GM19043 (cell line): Measurements from ENCODE around the gene SAV1.
A peak's percentile ranks its signal among the peaks of the same experiment; 100 is the strongest.
"Not testable (repeated sequence)": the region's sequence is repeated elsewhere in the genome, so short reads cannot be mapped to it uniquely, and the experiment has no call there.

Source experiments
- ATAC-seq: cut with Tn5 transposase; IDR thresholded peaks from one replicate; pipeline ENCODE4 v1.9.1; 2021; ENCODE audit warnings: low read depth; ENCODE audit not compliant: unreplicated experiment

SAV1 gene

DNA sequence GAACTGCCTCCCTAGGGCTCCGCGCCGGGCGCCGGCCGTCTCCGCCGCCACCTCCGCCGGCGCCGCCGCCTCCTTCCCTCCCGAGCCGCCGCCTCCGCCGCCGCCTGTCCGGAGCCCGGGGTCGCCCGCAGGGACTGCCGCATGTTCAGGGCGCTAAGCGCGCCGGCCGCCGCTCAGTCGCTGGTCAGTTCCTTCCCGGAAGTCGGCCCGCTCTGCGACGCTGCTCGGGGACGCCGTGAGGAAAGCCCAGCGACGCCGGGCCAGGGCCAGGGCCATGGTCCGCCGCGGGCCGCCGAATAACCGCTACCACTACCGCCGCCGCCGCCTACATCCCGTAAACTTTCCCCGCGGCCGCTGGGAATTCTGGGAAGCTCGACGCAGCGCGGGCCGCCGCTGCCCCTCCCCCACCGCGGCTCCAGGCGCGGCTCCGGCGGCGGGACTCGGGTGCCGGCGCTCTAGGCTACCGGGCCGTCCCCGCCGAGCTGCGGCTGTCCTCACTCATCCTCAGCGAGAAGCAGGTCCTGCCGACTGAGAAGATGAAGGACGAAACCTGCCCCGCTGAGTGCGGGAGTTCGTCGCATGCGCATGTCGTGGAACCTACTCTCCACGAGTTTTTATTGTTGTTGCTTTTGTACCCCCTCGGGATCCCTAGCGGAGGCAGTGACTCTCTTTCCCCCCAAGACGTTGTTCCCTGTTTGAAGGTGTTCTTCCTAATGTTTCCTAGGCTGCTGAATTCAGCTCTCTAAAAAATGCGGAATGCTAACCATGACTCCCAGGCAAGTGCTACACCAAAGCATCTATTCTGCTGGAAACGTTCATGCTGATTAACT, at the start of gene SAV1:
SAV1 (minus strand) TSS at position 311 of the 830 bp plus-strand sequence. CDS start 339 bp downstream, outside the sequence.
- peak; percentile 54 for ATAC-seq

DNA sequence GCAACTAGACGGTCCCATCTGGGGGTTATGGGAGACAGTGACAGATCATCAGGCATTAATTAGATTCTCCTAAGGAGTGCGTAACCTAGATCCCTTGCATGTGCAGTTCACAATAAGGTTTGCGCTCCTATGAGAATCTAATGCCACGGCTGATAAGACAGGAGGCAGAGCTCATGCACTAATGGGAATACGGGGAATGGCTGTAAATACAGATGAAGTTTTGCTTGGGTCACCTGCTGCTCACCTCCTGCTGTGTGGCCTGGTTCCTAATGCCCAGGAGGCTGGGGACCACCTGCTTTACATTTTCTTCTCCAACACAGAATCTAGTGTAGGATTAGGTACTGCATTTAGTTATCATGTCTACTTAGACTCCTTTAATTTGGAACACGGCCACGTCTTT, 49.7 kb upstream of the SAV1 start:
- ATAC-seq: no peak

DNA sequence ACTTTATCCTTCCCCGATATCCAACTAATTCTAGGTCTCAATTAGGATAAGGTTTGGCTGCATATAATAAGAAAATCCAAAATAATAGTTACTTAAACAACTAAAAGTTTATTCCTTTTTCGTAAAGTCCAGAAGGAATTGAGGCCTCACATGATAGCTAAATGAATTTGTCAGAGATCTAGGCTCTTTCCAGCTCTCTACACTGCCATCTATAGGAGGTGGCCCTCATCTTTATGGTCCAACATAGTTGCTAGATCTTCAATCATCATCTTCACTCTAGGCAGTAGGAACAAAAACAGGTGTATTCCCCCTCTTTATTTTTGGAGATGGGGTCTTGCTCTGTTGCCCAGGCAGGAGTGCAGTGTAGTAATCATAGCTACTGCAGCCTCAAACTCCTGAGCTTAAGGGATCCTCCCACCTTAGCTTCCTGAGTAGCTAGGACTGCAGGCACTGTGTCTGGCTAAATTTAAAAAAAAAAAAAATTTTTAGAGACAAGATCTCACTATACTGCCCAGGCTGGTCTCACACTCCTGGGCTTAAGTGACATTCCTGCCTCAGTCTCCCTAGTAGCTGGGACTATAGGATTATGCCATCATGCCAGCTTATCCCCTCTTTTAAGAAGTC, 46.5 kb upstream of the SAV1 start:
- ATAC-seq: no peak

DNA sequence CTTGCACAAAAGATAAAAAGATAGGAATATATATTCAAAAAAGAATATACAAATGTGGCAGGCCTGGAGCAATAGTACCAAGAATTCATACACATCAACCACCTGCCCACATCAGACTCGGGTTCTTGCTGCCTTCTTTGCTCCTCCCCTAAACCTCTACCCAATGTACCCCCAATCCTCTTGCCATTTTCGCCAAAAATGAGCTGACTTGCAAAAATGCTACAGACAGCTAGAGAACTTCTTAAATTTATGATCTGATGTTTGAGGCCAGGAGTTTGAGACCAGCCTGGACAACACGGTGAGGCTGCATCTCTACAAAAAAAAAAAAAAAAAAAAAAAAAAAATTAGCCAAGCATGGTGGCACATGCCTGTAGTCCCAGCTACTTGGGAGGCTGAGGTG, 42.9 kb upstream of the SAV1 start:
- ATAC-seq: no peak

DNA sequence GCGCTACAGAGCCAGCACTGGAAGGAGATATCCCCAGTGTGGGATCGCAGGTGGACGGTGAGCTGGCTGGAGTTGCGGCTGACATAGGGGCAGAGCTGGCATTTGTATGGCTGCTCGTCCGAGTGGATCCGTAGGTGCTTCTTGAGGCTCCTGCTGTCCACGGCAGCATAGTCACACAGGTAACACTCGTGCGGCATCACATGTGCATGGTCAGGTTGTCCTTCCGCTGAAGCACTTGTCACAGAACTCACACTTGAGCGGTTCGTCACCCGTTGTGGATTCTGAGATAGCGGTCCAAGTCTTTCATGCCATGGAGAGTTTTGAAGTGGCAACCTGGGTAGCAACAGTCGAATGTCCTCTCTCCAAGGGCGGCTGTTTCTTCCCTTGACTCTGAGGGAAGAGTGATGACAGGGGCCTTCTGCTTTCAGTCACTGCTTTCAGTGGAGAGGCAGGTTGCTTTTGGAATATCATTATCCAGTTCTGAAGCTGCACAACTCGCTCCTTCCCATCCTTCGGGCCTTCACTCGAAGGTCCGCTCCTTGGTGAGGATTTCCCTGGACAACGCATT, 37.0 kb upstream of the SAV1 start:
- no peak for ATAC-seq

DNA sequence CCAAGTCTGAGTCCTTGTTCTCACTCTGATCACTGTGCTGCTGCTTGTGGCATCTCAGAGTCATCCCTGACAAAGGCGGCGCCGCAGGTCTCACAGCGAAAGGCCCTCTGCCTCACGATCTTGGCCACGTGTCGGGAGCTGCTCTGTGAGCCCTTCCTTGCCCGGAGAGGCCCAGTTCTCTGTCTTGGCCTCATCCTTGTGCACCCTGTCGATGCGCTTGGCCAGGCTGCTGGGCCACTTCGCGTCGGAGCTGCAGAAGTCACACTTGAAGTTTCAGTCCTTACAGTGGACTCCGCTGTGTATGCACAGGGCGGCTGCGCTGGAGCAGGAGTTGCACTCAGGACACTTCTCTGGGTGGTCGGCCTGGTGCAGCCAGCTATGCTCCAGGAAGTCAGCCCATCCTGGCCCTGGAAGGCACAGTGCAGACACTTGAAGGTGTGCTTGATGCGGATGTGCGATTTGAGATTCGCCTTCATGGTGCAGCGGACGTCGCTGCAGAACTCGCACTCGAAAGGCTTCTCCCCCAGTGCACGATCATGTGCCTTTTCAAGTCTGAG, 36.4 kb upstream of the SAV1 start:
- no peak for ATAC-seq

DNA sequence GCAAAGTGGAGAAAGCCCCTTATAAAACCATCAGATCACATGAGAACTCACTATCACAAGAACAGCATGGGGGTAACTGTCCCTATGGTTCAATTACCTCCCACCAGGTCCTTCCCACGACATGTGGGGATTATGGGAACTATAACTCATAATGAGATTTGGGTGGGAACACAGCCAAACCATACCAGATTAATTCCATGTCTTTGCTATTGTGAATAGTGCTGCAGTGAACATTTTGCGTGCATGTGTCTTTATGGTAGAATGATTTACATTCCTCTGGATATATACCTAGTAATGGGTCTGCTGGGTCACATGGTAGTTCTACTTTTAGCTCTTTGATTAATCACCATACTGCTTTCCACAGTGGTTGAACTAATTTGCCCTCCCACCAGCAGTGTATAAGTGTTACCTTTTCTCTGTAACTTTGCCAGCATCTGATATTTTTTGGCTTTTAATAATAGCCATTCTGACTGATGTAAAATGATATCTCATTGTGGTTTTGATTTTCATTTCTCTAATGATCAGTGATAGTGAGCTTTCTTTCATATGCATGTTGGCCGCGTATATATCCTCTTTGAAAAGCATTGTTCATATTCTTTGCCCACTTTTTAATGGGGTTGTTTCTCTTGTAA, 29.7 kb upstream of the SAV1 start:
- no peak for ATAC-seq

DNA sequence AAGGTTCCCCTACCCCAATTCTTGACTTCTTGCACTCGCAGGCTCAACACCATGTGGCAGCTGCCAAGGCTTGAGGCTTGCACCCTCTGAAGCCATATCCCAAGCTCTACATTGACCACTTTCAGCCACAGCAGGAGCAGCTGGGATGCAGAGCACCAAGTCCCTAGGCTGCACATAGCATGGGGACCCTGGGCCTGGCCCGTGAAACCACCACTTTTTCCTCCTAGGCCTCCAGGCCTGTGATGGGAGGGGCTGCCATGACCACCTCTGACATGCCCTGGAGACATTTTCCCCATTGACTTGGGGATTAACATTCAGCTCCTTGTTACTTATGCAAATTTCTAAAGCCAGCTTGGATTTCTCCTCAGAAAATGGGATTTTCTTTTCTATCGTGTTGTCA, 26.2 kb upstream of the SAV1 start:
- not testable (repeated sequence) for ATAC-seq

DNA sequence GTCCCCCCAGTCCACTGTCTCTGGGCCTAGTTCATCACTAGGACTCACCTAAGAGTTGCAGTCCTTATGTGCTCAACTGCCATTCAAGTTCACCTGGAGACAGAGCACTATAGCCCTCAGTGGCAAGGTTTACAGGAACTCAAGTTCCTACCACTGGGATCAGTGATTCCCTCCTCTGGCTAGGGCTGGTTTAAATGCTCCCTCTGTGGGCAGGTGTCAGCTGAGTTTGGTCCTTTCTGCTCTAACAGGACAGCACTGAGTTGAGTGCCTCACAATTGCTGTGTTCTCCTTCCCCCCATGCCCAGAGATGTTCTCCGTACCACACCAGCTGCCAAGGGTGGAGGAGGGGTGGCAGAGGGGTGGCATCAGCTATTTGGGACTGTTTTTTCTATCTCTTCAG, 20.8 kb upstream of the SAV1 start:
- no peak for ATAC-seq

DNA sequence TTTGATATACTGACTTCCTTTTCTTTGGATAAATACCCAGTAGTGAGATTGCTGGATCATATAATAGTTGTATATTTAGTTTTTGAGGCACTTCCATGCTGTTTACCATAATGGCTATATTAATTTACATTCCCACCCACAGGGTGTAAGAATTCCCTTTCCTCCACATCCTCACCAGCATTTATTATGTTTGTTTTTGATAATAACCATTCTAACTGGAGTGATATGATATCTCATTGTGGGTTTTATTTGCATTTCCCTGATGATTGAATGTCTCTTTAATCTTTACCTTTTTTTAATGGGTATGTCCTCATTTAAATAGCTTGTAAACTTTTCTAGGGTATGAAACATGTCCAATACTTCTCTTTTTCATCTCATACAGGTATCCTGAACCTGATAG, 11.6 kb upstream of the SAV1 start:
- ATAC-seq: no peak

DNA sequence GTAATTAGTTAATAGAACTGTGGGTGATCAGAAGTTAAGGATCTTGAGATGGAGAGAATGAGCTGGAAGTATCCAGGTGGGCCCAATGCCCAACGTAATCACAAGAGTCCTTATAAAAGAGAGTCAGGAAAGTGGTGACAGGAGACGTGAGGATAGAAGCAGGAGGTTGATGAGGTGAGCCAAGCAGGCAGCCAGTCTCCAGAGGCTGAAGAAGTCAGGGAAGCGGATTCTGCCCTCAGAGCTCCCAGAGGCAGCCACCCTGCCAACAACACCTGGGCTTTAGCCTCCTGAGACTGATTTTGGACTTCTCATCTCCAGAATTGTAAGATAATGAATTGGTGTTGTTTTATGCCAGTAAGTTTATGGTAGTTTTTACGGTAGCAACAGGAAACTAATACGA, 10.1 kb upstream of the SAV1 start:
- no peak for ATAC-seq

DNA sequence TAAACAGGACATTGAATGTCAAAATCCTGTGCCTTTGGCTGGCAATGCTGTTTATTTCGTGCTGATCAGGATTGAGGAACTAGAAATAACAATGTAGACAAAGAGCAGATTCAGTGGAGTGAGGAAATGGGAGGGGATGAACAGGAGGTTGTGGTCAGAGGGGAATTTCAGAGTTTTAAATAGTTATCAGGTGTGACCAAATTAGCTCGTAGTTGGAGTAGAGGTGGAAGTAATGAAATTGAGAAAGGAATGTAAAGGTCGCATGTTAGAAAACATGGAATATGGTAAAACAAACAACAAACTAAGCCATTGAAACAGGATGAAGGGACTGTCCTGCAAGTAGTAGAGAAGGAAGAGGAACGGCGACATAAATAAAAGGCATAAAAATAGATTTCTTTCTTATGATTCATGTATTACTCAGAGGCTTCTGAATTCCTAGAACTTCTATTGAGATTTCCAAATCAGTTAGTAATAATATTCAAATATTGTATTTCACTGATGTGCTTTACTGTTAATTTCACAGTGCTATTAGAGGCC, 9.5 kb upstream of the SAV1 start:
- peak; percentile 48 for ATAC-seq

DNA sequence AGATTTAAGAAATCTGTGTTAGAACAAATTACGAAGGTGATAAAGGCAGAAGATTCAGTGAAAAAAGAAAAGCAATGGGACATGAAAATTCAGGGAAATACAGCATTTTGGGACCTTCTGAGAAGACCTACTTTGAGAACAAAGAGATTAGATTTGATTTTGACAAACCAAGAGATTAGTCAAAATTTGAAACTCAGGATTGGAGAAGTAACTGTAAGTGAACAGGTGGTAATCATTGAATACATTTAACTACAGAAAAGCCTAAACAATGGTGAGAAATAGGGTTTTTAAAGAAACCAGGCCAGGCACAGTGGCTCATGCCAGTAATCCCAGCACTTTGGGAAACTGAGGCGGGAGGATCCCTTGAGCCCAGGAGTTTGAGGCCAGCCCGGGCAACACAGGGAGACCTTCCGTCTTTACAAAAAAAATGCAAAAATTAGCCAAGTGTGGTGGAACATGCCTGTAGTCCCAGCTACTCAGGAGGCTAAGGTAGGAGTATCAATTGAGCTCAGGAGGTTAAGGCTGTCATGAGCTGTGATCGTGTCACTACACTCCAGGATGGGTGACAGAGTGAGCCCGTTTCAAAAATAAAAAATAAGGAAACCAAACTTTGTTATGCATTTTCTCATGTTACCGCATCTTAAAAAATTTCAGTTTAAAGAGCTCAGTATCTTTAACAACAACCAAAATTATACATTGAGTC, 8.9 kb upstream of the SAV1 start:
- ATAC-seq: peak; percentile 28

DNA sequence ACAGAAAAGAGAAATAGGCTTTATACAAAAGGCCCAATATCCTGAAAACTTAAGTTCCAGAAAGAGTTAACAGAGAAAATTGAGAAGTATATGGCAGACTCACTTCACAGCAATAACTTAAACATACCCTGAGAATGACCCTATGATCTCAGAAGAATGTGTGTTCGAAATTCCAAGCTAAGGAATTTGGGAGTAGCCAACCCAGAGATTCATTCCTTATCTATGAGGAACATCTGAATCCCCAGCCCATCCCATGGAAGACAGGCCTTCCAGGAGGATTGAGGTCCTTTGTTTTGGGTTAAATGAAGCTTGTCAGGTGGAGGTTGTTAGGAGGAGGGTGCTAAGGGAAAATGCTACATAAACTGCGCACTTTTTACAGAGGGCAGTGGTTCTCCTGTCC, 7.5 kb upstream of the SAV1 start:
- ATAC-seq: no peak

DNA sequence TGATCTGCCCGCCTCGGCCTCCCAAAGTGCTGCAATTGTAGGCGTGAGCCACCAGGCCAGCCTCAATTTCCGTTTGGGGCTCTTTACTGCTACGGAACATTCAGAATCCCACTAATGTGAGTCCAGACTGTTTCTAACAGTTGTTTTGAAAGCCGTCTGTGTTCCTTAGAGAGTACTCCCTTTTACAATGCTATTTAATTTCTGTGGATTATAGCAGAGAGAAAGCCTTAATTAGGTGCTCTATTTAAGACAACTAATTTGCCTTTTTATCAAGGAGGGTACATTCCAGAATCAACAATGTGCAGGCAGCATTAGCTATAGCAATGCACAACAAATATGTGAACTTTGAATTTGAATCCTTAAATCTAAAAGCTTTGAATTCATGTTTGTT, 2.8 kb upstream of the SAV1 start:
- ATAC-seq: no peak

DNA sequence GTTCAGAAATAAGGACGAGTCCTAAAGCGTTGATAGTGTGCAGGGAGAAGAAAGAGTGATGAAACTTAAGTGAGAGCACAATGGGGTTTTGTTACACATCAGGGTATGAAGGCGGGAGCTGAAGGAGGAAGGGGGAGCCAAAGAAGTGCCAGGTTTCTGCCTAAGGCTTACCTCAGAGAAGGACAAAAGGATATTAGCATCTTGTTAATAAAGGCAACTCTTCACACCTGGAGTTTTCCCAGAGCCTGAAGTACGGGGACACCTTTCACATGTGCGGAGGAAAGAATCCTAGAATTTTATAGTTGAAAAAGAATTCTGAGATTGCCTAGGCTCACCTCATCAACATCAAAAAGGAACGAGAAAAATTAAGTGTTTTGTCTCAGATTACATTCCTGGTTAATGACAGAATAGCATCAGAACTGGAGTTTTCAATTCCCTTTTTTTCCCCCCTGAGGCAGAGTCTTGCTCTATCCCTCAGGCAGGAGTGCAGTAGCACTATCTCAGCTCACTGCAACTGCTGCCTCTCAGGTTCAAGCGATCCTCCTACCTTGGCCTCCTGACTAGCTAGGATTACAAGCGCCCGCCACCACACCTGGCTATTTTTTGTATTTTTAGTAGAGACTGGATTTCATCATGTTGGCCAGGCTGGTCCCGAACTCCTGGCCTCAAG, 2.2 kb upstream of the SAV1 start:
- ATAC-seq: no peak

DNA sequence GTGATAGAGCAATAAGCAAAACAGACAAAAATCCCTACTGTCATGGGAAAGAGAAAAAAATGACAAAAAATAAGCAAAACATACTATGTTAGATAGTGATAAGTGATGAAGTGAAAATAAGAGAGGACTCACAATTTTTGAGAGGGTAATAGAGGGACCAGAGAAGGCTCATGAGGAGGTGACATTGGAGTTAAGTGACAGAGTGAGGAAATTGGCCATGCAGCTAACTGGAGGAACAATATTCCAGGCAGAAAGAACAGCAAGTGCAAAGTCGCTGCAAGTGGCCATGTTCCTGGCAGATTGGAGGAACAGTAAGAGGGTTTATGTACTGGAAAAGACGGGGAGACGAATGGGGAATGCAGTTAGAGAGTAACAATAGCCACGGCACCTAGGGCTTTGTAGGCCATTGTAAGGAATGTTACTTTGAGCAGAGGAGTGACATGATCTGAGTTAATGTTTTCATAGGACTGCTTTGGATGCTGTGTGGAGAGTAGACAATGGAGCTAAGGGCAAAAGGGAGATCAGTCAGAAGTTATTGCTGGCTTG, 1.4 kb upstream of the SAV1 start:
- ATAC-seq: no peak

DNA sequence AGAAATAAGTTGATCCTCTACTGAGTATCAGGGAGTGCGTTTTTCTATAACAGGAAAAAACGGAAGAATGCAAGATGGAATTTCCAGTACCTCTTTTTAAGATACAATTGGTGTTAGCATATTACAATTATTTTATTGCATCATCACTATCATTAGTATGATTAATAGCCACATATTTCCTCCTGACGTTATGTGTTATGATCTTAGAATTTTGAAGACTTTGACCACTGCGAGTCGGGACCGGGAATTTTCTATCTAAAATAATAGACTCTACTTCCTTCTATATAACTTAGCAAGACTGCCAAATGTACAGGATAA, 679 bp upstream of the SAV1 start:
- no peak for ATAC-seq

DNA sequence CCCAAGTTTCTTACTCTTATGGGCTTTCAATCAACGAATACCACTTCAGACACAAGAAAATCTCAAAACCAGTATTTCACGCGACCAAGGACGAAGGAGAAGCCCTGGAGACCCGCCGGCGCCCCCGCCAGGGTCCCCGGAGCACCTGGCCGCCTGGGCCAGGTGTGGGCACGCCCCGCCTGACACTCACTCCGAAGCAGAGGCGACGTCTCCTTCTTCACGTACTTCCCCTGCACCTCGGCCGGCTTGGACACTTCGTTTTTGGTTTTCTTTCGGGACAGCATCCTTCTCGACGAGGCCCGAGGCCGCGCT, 466 bp downstream of the SAV1 start:
- peak; percentile 33 for ATAC-seq
